ENCODE data around the gene SYCN.

SYCN gene

GRCh38 chr19:39194832-39195542 lies 9.1 kb downstream of the SYCN start:
- no peak for DNase-seq (ENCODE audit: low read depth)

GRCh38 chr19:39193803-39194202 lies 10.3 kb downstream of the SYCN start:
- no peak for DNase-seq (ENCODE audit: low read depth)

GRCh38 chr19:39192846-39193245 lies 11.2 kb downstream of the SYCN start:
- DNase-seq (ENCODE audit: low read depth), result no peak

GRCh38 chr19:39190768-39191167 lies 13.3 kb downstream of the SYCN start:
- DNase-seq (ENCODE audit: low read depth), result no peak

- DNase-seq (ENCODE audit: low read depth), result no peak
Observed at GRCh38 chr19:39188960-39189359, 15.1 kb downstream of the SYCN start.

GRCh38 chr19:39187552-39187943 lies 16.5 kb downstream of the SYCN start:
- DNase-seq (ENCODE audit: low read depth), result no peak

GRCh38 chr19:39186391-39186790 lies 17.7 kb downstream of the SYCN start:
- no peak for DNase-seq (ENCODE audit: low read depth)

- DNase-seq (ENCODE audit: low read depth), result no peak
Observed at GRCh38 chr19:39183104-39183503, 21.0 kb downstream of the SYCN start.

GRCh38 chr19:39182174-39182505 lies 21.9 kb downstream of the SYCN start:
- DNase-seq (ENCODE audit: low read depth), result no peak

- no peak for DNase-seq (ENCODE audit: low read depth)
Observed at GRCh38 chr19:39181500-39182173, 22.4 kb downstream of the SYCN start.

- no peak for DNase-seq (ENCODE audit: low read depth)
Observed at GRCh38 chr19:39180749-39181148, 23.3 kb downstream of the SYCN start.

- no peak for DNase-seq (ENCODE audit: low read depth)
Observed at GRCh38 chr19:39179754-39180153, 24.3 kb downstream of the SYCN start.

GRCh38 chr19:39178296-39179006 lies 25.6 kb downstream of the SYCN start:
- no peak for DNase-seq (ENCODE audit: low read depth)

- DNase-seq (ENCODE audit: low read depth), result no peak
Observed at GRCh38 chr19:39177736-39178135, 26.3 kb downstream of the SYCN start.

GRCh38 chr19:39177110-39177699 lies 26.9 kb downstream of the SYCN start:
- DNase-seq (ENCODE audit: low read depth), result no peak

GRCh38 chr19:39175564-39175963 lies 28.5 kb downstream of the SYCN start:
- DNase-seq (ENCODE audit: low read depth), result no peak

GRCh38 chr19:39174558-39175544 lies 29.2 kb downstream of the SYCN start:
- DNase-seq (ENCODE audit: low read depth), result no peak

- no peak for DNase-seq (ENCODE audit: low read depth)
Observed at GRCh38 chr19:39174142-39174541, 29.9 kb downstream of the SYCN start.

- no peak for DNase-seq (ENCODE audit: low read depth)
Observed at GRCh38 chr19:39173502-39173991, 30.5 kb downstream of the SYCN start.

GRCh38 chr19:39172700-39173501 lies 31.2 kb downstream of the SYCN start:
- DNase-seq (ENCODE audit: low read depth), result no peak
